Naive thymus-derived CD8-positive, alpha-beta T cell (primary cell): ENCODE measurements around the gene IREB2. TPM values are rescaled to one million over a fixed set of nuclear protein-coding genes. Genes with fewer than 3 reads are reported as not detected.

Experiments used
- ATAC-seq, 2 donors: fragments of 150-1000 bp; cut with Tn5 transposase in 1 of 2; sonication (Bioruptor Pico), chemical (Tn5 transposase) in 1 of 2; 1 replicate in 1 of 2; 2 replicates in 1 of 2; pipeline ENCODE4 v1.10.0; 2021; ENCODE audit warnings: mild to moderate bottlenecking in 2 of 2, moderate library complexity in 2 of 2
- POLR2A ChIA-PET: fragments of 350-600 bp; sonication (Branson Sonifier 250); formaldehyde crosslinking; loops from one replicate; lab custom pipeline; 2021; ENCODE audit warnings: antibody characterized with exemption; lab: Charles Lee
- DNase-seq, 10 donors: peaks; one replicate each; pipeline versions ENCODE4 v3.0.0 to v3.0.0-alpha.2; 2020 to 2022
- H3K27ac Mint-ChIP-seq, 10 donors: one replicate each; pipeline ENCODE4 v1.8.0; 2020 to 2022; ENCODE audit warnings: mild to moderate bottlenecking in 10 of 10, mixed read lengths in 10 of 10, moderate library complexity in 4 of 10, inconsistent platforms in 1 of 10
- H3K27me3 Mint-ChIP-seq, 5 donors: one replicate each; pipeline ENCODE4 v1.8.0; 2021 to 2022; ENCODE audit warnings: mixed read lengths in 5 of 5
- H3K36me3 Mint-ChIP-seq, 3 donors: one replicate each; pipeline ENCODE4 v1.8.0; 2020 to 2022; ENCODE audit warnings: mixed read lengths in 3 of 3, mild to moderate bottlenecking in 2 of 3, inconsistent platforms in 1 of 3
- H3K4me1 Mint-ChIP-seq, 4 donors: one replicate each; pipeline ENCODE4 v1.8.0; 2021 to 2022; ENCODE audit warnings: mixed read lengths in 4 of 4
- H3K4me3 Mint-ChIP-seq, 10 donors: one replicate each; pipeline ENCODE4 v1.8.0; 2020 to 2022; ENCODE audit warnings: mild to moderate bottlenecking in 10 of 10, mixed read lengths in 10 of 10, moderate library complexity in 6 of 10, inconsistent platforms in 1 of 10
- H3K9me3 Mint-ChIP-seq, 9 donors: one replicate each; pipeline ENCODE4 v1.8.0; 2020 to 2022; ENCODE audit warnings: mixed read lengths in 9 of 9, mild to moderate bottlenecking in 3 of 9, inconsistent platforms in 1 of 9, moderate library complexity in 1 of 9
- polyA plus RNA-seq, 3 donors: library from polyadenylated mRNA; unstranded; fragments of 300-500 nt; fragmentation: Illumina TruSeq; gene quantifications; one replicate each; pipeline ENCODE4 v1.2.3, GENCODE V29; 2021
- total RNA-seq, 8 experiments: library from RNA in 2 of 8; stranded (reverse) in 2 of 8; gene quantifications; one replicate each; pipeline ENCODE4 v1.2.3 and lab custom pipeline; 2021 to 2026

Gene IREB2
- total and polyA plus RNA-seq, 5 experiments from 2014 or later, result 15.7 to 77.4 (median 23.1) TPM

DNA sequence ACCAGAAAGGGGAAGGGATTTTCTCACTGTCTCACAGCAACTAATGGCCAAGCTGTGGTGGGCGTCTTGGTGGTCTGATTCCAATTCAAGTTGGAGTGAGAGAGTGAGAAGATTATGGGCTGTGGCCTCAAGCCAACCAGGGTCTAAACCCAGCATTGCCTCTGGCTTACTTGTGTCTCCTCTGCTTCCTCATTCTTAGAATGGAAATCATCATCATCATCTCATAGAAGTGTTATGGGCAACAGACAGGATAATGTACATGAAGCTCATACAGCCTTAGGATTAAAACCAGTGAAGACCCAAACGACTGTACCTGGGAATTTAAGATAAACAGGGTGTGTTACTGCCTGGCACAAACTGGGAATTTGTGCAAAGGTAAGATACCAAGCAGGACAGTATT, 29.1 kb upstream of the IREB2 start:
- no peak overlapping the region for H3K4me3 Mint-ChIP-seq
- H3K36me3 Mint-ChIP-seq, result no peaks in the 10 kb centered on the region
- H3K9me3 Mint-ChIP-seq, result no peaks in the 10 kb centered on the region
- POLR2A ChIA-PET, result no interaction called here
- ATAC-seq (no peak), DNase-seq (no peak)
- H3K27me3 Mint-ChIP-seq, result peaks cover 0 to 8% (median 0%) of the 10 kb centered on the region in 5 donors
- H3K27ac Mint-ChIP-seq, result no peak overlapping the region
- H3K4me1 Mint-ChIP-seq, result no peaks in the 10 kb centered on the region

DNA sequence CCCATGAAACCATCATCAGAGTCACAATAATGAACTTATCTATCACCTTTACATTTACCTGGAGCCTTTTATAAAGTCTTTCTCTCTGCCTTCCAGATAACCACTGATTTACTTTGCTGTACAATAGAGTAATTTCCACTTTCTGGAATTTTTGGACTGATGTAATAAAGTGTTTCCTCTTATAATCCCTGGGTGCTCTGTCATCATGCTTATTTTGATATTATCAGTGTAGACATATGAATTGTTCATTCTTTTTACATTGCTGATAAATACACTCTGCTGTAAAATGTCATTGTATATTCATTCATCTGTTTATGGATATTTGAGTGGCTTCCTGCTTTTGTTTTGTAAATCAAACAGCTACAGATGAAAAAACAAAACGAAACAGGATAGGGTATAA, 27.0 kb upstream of the IREB2 start:
- H3K9me3 Mint-ChIP-seq, result no peaks in the 10 kb centered on the region
- peaks cover 0 to 7% (median 0%) of the 10 kb centered on the region in 5 donors for H3K27me3 Mint-ChIP-seq
- DNase-seq (no peak), ATAC-seq (no peak)
- H3K27ac Mint-ChIP-seq, result no peak overlapping the region
- no peak overlapping the region for H3K4me3 Mint-ChIP-seq
- no peaks in the 10 kb centered on the region for H3K36me3 Mint-ChIP-seq
- no peaks in the 10 kb centered on the region for H3K4me1 Mint-ChIP-seq
- POLR2A ChIA-PET, result interaction anchor here (0.6 kb wide), 1 partner anchor 17 kb away, joined by 5 read pairs; no protein-coding TSS in a partner anchor

DNA sequence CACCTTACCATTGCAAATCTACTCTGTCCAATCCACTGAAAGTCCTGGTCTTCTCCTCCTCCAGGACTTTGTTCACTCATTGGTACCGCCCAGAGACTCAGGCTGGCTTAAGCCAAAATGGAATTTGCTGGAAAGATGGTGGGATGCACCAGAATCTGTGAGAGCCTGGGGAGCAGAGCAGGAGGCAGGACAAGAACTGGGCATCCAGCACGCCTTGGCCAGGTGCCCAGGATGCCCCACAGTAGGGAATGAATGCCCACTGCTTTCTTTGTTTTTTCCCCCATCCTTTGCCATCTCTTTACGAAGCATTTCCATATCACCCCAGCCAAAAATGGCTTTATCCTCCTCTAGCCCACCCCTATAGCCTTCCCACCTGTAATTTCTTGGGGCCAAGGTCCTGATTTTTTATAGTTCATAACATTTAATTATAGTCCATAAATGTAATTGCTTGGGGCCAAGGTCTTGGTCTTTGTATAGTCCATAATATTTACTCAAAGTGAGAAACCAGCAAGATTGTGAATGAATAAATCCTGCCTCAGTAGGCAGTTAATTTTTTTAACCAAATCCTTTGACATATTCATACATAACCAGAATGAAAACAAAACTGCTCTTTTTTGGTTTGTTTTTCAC, 23.3 kb upstream of the IREB2 start:
- H3K36me3 Mint-ChIP-seq, result no peaks in the 10 kb centered on the region
- no peak overlapping the region for H3K27ac Mint-ChIP-seq
- no peaks in the 10 kb centered on the region for H3K9me3 Mint-ChIP-seq
- ATAC-seq, result no peak
- H3K4me3 Mint-ChIP-seq, result no peak overlapping the region
- no peak for DNase-seq
- H3K4me1 Mint-ChIP-seq, result no peaks in the 10 kb centered on the region
- H3K27me3 Mint-ChIP-seq, result peaks cover 0 to 5% (median 0%) of the 10 kb centered on the region in 5 donors
- POLR2A ChIA-PET, result no interaction called here

DNA sequence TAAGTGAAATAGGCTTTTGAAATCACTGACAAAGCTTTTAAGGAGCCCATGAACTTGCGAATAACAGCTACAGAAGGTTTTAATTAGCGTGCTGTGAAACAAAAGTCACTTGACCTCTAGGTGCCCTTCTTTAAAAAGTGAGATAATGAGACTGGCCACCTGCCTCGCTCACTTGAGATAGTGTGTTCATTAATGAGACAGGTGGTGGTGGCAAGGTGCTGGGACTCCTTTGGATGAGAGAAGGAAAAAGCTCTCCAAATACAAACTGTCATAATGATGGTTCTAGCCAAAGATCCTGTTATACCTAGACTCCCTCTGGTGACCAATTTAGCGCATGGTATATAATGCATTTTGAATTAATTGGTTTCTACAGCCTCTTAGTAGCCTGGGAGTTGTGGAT, 22.7 kb upstream of the IREB2 start:
- no peaks in the 10 kb centered on the region for H3K36me3 Mint-ChIP-seq
- ATAC-seq, result no peak
- no peak overlapping the region for H3K4me3 Mint-ChIP-seq
- H3K27ac Mint-ChIP-seq, result no peak overlapping the region
- no peak for DNase-seq
- H3K27me3 Mint-ChIP-seq, result peaks cover 0 to 5% (median 0%) of the 10 kb centered on the region in 5 donors
- POLR2A ChIA-PET, result no interaction called here
- H3K4me1 Mint-ChIP-seq, result no peaks in the 10 kb centered on the region
- H3K9me3 Mint-ChIP-seq, result no peaks in the 10 kb centered on the region

DNA sequence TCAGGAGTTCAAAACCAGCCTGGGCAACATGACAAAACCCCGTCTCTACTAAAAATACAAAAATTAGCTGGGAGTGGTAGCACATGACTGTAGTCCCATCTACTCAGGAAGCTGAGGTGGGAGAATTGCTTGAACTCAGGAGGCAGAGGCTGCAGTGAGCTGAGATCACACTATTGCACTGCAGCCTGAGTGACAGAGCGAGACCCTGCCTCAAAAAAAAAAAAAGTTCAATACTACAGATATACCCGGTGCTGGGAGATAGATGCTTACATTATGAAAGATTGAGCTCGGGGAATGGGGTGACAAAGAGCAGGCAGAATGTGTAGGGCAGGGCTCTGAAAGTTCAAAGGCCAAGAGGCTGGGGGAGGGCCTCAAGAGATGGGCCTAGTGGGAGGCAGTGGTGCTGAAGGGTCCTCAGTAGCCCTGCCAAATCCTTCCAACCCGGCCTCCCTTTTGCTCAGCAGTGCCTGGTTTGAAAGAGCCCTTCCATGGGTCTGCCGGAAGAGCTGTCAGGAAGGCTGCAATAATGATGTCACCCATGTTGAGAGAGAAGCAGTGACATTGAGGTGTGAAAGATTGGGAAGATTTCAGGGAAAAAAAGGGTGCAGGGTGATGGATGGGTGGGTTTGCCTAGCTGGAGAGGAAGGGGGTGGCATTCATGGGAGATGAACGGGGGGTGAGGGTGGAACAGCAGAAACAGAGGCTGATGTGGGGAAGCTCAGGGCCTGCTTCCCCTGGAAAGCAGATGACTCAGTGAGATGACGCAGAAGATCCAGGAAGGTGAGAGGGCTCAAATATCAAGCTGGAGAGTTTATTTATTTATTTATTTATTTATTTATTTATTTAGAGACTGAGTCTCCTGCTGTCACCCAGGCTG, 20.0 kb upstream of the IREB2 start:
- Mint-ChIP-seq H3K27me3 (peaks cover 0 to 5% (median 2%) of the 10 kb centered on the region in 5 donors), H3K36me3 (no peaks in the 10 kb centered on the region), H3K4me3 (no peak overlapping the region), H3K27ac (no peak overlapping the region), H3K9me3 (no peaks in the 10 kb centered on the region), H3K4me1 (peaks cover 0 to 7% (median under 1%) of the 10 kb centered on the region in 4 donors)
- ATAC-seq (no peak), DNase-seq (no peak)
- POLR2A ChIA-PET, result interaction anchor here (1.0 kb wide), 1 partner anchor 20 kb away, joined by 4 read pairs; the partner anchor contains the start of gene IREB2

DNA sequence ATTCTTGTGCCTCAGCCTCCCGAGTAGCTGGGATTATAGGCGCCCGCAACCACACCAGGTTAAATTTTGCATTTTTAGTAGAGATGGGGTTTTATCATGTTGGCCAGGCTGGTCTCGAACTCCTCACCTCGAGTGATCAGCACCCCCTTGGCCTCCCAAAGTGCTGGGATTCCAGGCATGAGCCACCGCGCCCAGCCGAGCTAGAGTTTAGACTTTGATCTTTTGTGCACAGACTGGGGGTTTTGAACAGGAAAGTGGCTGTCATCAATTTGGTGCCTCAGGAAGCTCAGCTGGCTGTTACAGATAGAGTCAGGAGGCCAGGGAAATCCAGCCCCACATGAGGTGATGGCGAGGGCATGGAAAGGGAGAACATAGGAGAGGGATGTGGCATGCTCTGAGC, 19.3 kb upstream of the IREB2 start:
- DNase-seq (no peak), ATAC-seq (no peak)
- H3K27ac Mint-ChIP-seq, result no peak overlapping the region
- H3K4me1 Mint-ChIP-seq, result peaks cover 0 to 14% (median under 1%) of the 10 kb centered on the region in 4 donors
- H3K36me3 Mint-ChIP-seq, result no peaks in the 10 kb centered on the region
- H3K4me3 Mint-ChIP-seq, result no peak overlapping the region
- H3K9me3 Mint-ChIP-seq, result no peaks in the 10 kb centered on the region
- POLR2A ChIA-PET, result no interaction called here
- peaks cover 0 to 5% (median 3%) of the 10 kb centered on the region in 5 donors for H3K27me3 Mint-ChIP-seq

DNA sequence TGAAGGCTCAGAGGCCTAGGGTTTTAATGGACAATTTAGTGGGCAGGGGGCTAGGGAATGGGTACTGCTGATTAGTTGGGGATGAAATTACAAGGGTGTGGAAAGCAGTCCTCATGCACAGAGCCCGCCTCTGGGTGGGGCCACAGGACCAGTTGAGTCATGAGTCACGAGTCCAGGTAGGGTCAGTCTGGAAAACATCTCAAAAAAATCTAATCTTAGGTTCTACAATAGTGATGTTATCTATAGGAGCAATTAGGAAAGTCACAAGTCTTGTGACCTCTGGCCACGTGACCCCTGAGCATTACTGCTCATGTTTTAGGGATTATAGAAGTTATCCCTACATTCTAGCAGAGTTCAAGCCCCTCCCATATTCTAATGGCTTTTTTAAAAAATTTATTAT, 18.6 kb upstream of the IREB2 start:
- H3K27me3 Mint-ChIP-seq, result peaks cover 2 to 9% (median 7%) of the 10 kb centered on the region in 5 donors
- no peak overlapping the region for H3K4me3 Mint-ChIP-seq
- ATAC-seq, result no peak
- DNase-seq, result no peak
- peaks cover 0 to 14% (median under 1%) of the 10 kb centered on the region in 4 donors for H3K4me1 Mint-ChIP-seq
- H3K9me3 Mint-ChIP-seq, result no peaks in the 10 kb centered on the region
- no peak overlapping the region for H3K27ac Mint-ChIP-seq
- H3K36me3 Mint-ChIP-seq, result no peaks in the 10 kb centered on the region
- POLR2A ChIA-PET, result no interaction called here

DNA sequence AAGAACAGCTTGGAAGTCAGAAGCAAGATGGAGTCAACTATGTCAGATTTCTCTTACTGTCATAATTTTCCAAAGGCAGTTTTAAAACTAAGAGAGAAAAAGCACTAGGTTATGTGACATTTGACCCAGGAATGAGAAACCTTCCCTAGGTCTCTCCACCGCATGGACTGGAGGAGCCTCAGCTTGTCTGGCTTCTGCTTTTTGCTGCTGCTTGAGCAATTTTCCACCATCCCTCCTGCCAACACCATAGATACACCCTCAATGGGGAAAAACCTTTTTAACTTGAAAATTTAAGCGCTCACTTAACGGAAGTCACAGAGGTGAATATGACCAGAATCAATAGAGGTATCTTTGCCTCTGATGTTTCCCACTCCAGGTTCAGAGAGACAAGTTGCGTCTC, 17.8 kb upstream of the IREB2 start:
- H3K36me3 Mint-ChIP-seq, result no peaks in the 10 kb centered on the region
- DNase-seq (no peak), ATAC-seq (no peak)
- no peak overlapping the region for H3K27ac Mint-ChIP-seq
- H3K4me1 Mint-ChIP-seq, result peaks cover 0 to 14% (median under 1%) of the 10 kb centered on the region in 4 donors
- peaks cover 2 to 10% (median 8%) of the 10 kb centered on the region in 5 donors for H3K27me3 Mint-ChIP-seq
- POLR2A ChIA-PET, result no interaction called here
- H3K9me3 Mint-ChIP-seq, result no peaks in the 10 kb centered on the region
- H3K4me3 Mint-ChIP-seq, result no peak overlapping the region

DNA sequence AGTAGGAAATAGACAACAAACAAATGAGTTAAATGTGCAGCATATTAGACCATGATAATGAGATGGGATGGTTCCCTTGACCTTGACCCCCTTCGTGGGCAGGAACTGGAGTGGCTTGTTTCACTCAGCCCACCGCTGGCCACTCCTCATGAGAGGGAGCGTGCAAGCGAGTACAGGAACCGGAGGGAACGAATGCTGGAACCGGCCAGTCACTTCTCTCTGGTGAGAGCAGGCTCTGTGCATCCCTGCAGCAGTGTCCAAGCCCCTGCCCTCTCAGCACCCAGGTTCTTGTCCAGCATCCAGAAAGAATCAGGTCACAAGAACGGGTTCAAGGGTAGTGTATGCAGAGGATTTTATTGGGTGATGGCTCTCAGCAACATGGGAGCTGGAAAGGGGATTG, 17.2 kb upstream of the IREB2 start:
- Mint-ChIP-seq H3K36me3 (no peaks in the 10 kb centered on the region), H3K27ac (no peak overlapping the region), H3K4me3 (no peak overlapping the region), H3K27me3 (peaks cover 2 to 12% (median 8%) of the 10 kb centered on the region in 5 donors), H3K4me1 (peaks cover 0 to 15% (median 4%) of the 10 kb centered on the region in 4 donors), H3K9me3 (no peaks in the 10 kb centered on the region)
- POLR2A ChIA-PET, result no interaction called here
- ATAC-seq (no peak), DNase-seq (no peak)

DNA sequence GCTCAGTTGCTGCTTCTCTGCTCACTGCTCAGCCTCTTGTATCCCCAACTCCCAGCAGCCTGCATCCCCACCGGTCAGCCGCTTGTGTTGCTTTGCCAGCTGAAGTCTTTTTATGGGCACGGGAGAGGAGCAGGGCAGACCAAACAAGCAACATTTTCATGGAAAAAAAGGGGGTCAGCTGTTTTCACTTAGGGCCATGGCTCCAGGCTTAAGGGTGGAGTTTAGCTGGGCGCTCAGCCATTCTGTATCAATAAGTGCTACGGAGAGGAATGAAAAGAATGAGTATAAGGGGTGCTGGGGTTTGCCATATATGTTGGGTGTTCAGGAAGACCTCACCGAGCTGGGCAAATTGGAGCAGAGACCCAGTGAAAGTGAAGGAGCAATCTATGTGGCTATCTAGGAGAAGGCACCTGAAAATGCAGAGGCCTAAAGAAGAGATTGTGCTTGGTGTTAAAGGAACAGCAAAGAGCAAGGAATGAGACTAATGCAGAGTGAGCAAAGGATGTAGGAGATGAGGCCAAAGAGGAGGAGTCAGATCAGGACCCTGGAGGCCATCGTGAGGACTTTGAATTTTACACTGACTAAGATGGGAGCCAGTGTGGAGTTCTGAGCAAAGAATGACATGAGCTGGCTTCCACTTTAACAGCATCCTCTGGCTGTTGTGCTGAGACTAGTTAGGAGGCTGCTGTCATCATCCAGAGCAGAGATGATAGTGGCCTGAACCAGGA, 16.6 kb upstream of the IREB2 start:
- no peak for ATAC-seq
- Mint-ChIP-seq H3K9me3 (no peaks in the 10 kb centered on the region), H3K27ac (peak overlapping the region in 2 of 10 donors; percentile 10 to 15), H3K4me3 (no peak overlapping the region), H3K36me3 (no peaks in the 10 kb centered on the region), H3K4me1 (peaks cover 0 to 20% (median 7%) of the 10 kb centered on the region in 4 donors), H3K27me3 (peaks cover 3 to 12% (median 9%) of the 10 kb centered on the region in 5 donors)
- DNase-seq, result no peak
- POLR2A ChIA-PET, result interaction anchor here (0.6 kb wide), 1 partner anchor 290 kb away, joined by 3 read pairs; the partner anchor contains the start of gene CIB2

DNA sequence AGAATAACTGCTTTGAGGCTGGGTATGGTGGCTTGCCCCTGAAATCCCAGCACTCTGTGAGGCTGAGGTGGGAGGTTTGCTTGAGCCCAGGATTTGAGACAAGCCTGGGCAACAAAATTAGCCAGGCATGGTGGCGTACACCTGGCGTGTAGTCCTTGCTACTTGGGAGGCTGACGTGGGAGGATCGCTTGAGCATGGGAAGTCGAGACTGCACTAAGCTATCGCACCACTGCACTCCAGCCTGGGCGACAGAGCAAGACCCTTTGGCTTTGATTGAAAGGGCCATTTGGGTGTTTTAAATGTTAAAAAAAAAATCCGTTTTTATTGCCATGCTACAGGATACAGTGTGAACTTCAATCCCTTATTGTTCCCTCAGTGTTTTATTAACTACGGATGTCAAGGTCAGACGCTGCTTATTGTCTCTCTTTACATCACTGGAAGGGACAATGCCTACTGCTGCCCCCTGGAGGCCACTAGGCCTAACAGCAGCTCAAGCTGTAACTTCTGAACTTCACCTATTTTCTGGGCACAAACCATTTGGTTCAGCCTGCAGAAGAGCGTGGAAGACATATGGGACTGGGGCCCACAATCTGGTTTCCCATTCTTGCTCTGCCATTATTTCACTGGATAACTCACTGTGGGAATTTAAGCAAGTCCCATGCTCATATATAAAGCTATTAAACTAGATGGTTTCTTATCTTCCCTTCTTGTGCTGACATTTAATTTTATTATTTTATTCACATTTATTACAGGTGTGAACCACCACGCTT, 15.3 kb upstream of the IREB2 start:
- Mint-ChIP-seq H3K9me3 (no peaks in the 10 kb centered on the region), H3K4me3 (no peak overlapping the region), H3K36me3 (no peaks in the 10 kb centered on the region), H3K27me3 (peaks cover 3 to 12% (median 9%) of the 10 kb centered on the region in 5 donors), H3K27ac (peak overlapping the region in 3 of 10 donors; percentile 12 to 64 (median 25)), H3K4me1 (peaks cover 0 to 20% (median 7%) of the 10 kb centered on the region in 4 donors)
- ATAC-seq (peak; percentile 70 to 75), DNase-seq (peak; percentile 31 to 75 (median 58))
- POLR2A ChIA-PET, result interaction anchor here (1.2 kb wide), 1 partner anchor 15 kb away, joined by 5 read pairs; no protein-coding TSS in a partner anchor

DNA sequence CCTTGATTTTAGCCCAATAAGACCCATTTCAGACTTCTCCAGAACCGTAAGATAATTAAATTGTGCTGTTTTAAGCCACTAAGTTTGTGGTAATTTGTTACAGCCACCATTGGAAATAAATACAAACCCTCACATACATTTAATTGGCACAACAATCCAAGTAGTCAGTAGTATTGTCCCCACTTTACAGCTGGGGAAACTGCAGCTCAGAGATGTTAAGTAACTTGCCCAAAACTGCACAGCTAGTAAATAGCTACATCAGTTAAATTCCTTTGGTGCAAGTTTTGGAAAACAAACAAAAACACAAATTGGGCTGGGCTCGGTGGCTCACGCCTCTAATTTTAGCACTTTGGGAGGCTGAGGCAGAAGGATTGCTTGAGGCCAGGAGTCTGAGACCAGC, 13.3 kb upstream of the IREB2 start:
- POLR2A ChIA-PET, result no interaction called here
- Mint-ChIP-seq H3K9me3 (no peaks in the 10 kb centered on the region), H3K27me3 (peaks cover 3 to 17% (median 12%) of the 10 kb centered on the region in 5 donors), H3K36me3 (no peaks in the 10 kb centered on the region), H3K4me3 (no peak overlapping the region), H3K27ac (no peak overlapping the region), H3K4me1 (peaks cover 0 to 20% (median 7%) of the 10 kb centered on the region in 4 donors)
- ATAC-seq, result no peak
- no peak for DNase-seq
